ENCODE data around the gene TRPM8. TPM values are rescaled to one million over a fixed set of nuclear protein-coding genes. Genes with fewer than 3 reads are reported as not detected.

Gene TRPM8
- total and polyA plus RNA-seq, 2 experiments from 2014 or later = 0.83 TPM; not detected in 1

DNA sequence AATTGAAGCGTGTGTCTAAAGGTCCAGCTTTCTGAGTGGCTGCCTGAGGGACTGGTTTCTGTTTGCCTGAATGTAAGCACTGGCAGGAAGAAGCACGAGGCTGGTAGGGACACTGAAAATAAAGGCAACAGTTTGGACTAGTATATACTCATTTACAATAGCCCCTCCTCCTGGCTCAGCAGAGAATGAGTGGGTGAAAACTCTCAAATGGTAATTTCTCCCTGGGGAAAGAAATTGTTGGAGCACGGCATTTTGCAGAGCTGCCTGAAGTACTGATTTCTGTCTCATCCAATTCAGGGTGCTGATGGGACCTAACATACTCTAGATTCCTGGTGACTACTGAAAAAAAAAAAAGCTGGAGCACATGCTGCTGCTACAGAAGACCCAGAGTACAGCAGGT is 116.0 kb downstream of the TRPM8 start:
- DNase-seq (ENCODE audit: low read depth in 1 of 2, low spot score in 1 of 2) = no peak
- TF ChIP-seq, protein P1, sequence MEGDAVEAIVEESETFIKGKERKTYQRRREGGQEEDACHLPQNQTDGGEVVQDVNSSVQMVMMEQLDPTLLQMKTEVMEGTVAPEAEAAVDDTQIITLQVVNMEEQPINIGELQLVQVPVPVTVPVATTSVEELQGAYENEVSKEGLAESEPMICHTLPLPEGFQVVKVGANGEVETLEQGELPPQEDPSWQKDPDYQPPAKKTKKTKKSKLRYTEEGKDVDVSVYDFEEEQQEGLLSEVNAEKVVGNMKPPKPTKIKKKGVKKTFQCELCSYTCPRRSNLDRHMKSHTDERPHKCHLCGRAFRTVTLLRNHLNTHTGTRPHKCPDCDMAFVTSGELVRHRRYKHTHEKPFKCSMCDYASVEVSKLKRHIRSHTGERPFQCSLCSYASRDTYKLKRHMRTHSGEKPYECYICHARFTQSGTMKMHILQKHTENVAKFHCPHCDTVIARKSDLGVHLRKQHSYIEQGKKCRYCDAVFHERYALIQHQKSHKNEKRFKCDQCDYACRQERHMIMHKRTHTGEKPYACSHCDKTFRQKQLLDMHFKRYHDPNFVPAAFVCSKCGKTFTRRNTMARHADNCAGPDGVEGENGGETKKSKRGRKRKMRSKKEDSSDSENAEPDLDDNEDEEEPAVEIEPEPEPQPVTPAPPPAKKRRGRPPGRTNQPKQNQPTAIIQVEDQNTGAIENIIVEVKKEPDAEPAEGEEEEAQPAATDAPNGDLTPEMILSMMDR (IDR thresholded peaks at IDR 0.05; ENCODE audit: low read depth, low read length) = no peak
- H3K27ac ChIP-seq = no peak overlapping the region
- no peaks in the 10 kb centered on the region for H3K4me1 ChIP-seq (ENCODE audit: low read depth)
- H3K36me3 ChIP-seq = no peaks in the 10 kb centered on the region
- H3K4me3 ChIP-seq = no peak overlapping the region
- no peaks in the 10 kb centered on the region for H3K27me3 ChIP-seq
- H3K9me3 ChIP-seq (ENCODE audit: low read depth) = no peaks in the 10 kb centered on the region

DNA sequence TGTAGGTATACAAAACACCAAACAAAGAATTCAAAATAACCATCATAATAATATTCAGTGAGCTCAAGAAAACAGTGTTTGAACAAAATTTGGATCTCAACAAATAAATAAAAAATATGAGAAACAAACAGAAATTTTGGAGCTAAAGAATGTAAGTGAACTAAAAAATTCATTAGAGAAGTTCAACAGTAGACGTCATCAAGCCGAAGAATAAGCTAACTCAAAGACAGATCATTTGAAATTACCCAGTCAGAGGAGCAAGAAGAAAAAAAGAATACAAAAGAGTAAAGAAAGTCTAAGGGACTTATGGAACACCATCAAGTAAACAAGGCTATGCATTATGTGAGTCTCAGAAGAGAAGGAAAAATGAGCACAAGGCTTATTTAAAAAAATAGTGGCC is 116.7 kb downstream of the TRPM8 start:
- H3K9me3 ChIP-seq (ENCODE audit: low read depth) = no peaks in the 10 kb centered on the region
- H3K4me1 ChIP-seq (ENCODE audit: low read depth) = no peaks in the 10 kb centered on the region
- H3K4me3 ChIP-seq = no peak overlapping the region
- H3K27me3 ChIP-seq = no peaks in the 10 kb centered on the region
- H3K27ac ChIP-seq = no peak overlapping the region
- H3K36me3 ChIP-seq = no peaks in the 10 kb centered on the region
- no peak for DNase-seq (ENCODE audit: low read depth in 1 of 2, low spot score in 1 of 2)
- TF ChIP-seq, protein P1 (IDR thresholded peaks at IDR 0.05; ENCODE audit: low read depth, low read length) = no peak

- no peak for DNase-seq (ENCODE audit: low read depth in 1 of 2, low spot score in 1 of 2)
- Histone ChIP-seq H3K27me3 (peaks cover 15% of the 10 kb centered on the region), H3K4me1 (ENCODE audit: low read depth) (no peaks in the 10 kb centered on the region)
These were observed 121.1 kb downstream of the TRPM8 start for GRCh38 chr2:234038076-234038802.

DNA sequence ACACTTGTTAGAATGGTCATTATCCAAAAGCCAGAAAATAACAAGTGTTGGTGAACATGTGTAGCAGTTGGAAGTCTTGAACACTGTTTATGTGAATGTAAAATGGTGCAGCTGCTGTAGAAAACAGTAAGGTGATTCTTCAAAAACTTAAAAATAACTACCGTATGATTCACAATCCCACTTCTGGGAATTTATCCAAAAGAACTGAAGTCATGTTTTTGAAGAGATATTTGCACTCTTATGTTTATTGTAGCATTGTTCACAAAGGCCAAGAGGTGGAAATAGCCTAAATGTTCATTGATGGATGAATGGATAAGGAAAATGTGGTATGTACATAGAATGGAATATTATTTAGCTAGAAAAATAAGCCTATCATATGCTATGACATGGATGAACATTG is 127.0 kb downstream of the TRPM8 start:
- H3K36me3 ChIP-seq = no peaks in the 10 kb centered on the region
- H3K27me3 ChIP-seq = peaks cover 18% of the 10 kb centered on the region
- H3K9me3 ChIP-seq (ENCODE audit: low read depth) = no peaks in the 10 kb centered on the region
- no peaks in the 10 kb centered on the region for H3K4me1 ChIP-seq (ENCODE audit: low read depth)
- TF ChIP-seq, protein P1 (IDR thresholded peaks at IDR 0.05; ENCODE audit: low read depth, low read length) = no peak
- H3K4me3 ChIP-seq = no peak overlapping the region
- H3K27ac ChIP-seq = no peak overlapping the region
- peak in 1 of 2 donors; percentile 64 for DNase-seq (ENCODE audit: low read depth in 1 of 2, low spot score in 1 of 2)

More at GRCh38 chr2:234038076-234038802, 121.1 kb downstream of the TRPM8 start:
- Histone ChIP-seq H3K36me3 (no peaks in the 10 kb centered on the region), H3K27ac (no peak overlapping the region), H3K4me3 (no peak overlapping the region), H3K9me3 (ENCODE audit: low read depth) (no peaks in the 10 kb centered on the region)
- TF ChIP-seq, protein P1 (IDR thresholded peaks at IDR 0.05; ENCODE audit: low read depth, low read length) = no peak

DNA sequence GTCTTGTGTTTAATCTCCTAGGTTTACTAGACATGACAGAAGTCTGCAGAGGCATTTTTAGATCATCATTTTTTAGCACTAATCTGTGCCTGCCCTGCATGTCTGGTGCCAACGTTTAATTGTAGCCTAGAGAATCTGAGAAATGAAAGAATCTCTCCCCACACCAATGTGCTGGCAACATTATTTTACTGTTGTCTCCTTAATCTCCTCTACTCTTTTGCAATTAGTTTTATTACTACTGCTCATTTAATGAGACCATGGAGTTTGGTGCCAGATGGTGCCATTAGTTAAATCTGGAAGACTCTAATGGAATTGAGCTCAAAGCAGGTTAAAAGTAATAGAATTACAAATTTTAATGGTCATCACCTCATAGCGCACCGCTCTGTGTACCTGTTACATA is 129.3 kb downstream of the TRPM8 start:
- Histone ChIP-seq H3K4me1 (ENCODE audit: low read depth) (no peaks in the 10 kb centered on the region), H3K36me3 (no peaks in the 10 kb centered on the region), H3K27me3 (peaks cover 18% of the 10 kb centered on the region), H3K9me3 (ENCODE audit: low read depth) (no peaks in the 10 kb centered on the region), H3K27ac (no peak overlapping the region), H3K4me3 (no peak overlapping the region)
- TF ChIP-seq, protein P1 (IDR thresholded peaks at IDR 0.05; ENCODE audit: low read depth, low read length) = no peak
- DNase-seq (ENCODE audit: low read depth in 1 of 2, low spot score in 1 of 2) = no peak

Measured in cardiac muscle cell (in vitro differentiated cells and primary cell).